ENCODE measurements around the gene APPBP2.
"Not testable (repeated sequence)": the region's sequence is repeated elsewhere in the genome, so short reads cannot be mapped to it uniquely, and the experiment has no call there.

The APPBP2 gene

DNA sequence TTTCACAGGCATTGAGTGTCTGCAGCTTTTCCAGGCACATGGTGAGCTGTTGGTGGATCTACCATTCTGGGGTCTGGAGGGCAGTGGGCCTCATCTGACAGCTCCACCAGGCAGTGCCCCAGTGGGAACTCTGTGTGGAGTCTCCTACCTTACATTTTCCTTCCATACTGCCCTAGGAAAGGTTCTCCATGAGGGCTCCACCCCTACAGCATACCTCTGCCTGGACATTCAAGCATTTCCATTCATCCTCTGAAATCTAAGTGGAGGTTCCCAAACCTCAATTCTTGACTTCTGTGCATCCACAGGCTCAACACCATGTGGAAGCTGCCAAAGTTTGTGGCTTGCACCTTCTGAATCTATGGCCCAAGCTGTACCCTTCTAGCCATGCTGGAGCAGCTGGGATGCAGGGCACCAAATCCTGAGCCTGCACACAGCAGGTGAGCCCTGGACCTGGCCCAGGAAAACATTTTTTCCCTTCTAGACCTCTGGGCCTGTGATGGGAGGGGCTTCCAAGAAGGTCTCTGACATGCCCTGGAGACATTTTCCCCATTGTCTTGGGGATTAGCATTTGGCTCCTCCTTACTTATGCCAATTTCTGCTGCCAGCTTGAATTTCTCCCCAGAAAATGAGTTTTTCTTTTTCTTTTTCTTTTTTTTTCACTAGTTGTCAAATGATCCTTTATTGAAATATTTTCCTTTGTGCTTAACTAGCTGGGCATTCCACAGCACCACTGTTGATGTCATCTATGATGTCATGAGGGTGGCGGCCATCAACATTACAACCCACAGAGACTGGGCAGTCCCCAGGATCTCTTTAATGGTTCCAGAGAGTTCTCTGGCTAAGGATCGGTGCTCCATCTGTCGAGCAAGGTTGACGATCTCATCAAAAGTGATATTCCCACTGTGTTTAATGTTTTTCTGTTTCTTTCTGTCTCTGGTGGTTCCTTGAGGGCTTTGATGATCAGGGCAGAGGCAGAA, 92.7 kb downstream of the APPBP2 start:
- not testable (repeated sequence) for DNase-seq (ENCODE audit: low read depth in 2 of 2)

DNA sequence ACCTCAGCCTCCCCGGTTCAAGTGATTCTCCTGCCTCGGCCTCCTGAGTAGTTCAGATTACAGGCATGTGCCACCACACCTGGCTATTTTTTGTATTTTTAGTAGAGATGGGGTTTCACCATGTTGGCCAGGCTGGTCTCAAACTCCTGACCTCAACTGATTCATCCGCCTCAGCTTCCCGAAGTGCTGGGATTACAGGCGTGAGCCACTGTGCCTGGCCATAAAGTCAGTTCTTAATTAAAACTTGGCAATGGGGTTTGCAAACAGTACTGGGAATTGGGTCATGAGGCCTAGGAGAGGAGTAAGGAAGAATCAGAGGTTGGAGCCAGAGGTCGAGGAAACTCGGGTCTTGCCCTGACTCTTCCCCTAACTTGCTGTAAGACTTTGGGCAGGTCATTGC, 95.5 kb downstream of the APPBP2 start:
- DNase-seq (ENCODE audit: low read depth in 2 of 2) = not testable (repeated sequence)

DNA sequence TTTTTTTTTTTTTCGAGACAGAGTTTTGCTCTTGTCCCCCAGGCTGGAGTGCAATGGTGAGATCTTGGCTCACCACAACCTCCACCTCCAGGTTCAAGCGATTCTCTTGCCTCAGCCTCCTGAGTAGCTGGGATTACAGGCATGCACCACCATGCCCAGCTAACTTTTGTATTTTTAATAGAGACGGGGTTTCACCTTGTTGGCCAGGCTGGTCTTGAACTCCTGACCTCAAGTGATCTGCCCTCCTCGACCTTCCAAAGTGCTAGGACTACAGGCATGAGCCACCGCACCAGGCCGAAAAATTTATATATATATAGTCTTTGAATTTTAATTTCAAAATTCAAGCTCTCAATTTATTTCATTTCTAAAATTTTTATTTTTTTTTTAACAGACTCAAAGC, 97.6 kb downstream of the APPBP2 start:
- not testable (repeated sequence) for DNase-seq (ENCODE audit: low read depth in 2 of 2)

DNA sequence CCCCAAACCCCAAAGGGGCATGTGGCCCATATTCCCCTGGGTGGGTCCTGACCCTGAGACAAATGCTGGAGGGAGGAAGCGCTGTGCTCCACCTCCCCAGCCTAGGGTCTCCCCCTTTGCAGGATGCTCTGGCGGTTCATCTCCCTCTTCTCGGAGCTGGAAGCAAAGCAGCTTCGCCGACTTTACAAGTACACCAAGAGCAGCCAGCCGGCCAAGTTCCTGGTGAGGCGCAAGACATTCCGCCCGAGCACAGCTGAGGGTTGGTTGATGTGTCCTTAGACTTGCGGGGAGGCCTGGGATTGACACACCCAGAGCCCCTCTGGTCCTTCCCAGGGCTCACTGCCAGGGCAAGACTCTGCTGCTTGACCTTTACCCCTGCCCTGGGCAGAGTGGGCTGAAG, 99.4 kb downstream of the APPBP2 start:
- no peak for DNase-seq (ENCODE audit: low read depth in 2 of 2)

DNA sequence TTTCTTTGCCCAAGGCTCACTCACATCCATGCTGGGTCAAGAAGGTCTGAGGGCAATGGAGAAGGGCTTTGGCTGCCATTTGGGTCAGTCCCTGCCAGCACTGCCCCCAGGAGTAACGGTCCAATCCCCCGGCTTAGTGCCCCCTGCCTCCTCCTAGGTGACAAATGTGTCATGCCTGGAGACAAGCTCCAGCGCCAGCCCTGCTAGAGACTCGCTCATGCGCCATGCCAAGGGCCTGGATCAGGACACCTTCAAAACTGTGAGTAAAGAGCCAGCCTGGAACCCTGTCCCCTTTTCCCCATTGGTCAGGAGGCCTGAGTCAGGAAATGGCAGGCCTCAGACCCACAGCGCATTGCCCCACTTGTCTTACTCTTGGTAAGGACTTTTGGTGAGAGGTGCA, 100.4 kb downstream of the APPBP2 start:
- no peak for DNase-seq (ENCODE audit: low read depth in 2 of 2)

DNA sequence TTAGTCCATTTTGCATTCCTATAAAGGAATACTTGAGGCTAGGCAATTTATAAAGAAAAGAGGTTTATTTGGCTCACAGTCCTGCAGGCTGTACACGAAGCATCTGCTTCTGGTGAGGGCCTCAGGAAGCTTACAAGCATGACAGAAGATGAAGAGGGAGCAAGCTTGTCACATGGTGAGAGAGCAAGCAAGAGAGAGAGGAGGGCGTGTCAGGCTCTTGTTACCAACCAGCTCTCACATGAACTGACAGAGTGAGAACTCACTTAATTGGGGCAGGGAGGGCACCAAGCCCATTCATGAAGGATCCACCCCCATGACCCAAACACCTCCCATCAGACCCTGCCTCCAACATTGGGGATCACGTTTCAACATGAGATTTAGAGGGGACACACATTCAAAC, 102.2 kb downstream of the APPBP2 start:
- DNase-seq (ENCODE audit: low read depth in 2 of 2) = no peak

DNA sequence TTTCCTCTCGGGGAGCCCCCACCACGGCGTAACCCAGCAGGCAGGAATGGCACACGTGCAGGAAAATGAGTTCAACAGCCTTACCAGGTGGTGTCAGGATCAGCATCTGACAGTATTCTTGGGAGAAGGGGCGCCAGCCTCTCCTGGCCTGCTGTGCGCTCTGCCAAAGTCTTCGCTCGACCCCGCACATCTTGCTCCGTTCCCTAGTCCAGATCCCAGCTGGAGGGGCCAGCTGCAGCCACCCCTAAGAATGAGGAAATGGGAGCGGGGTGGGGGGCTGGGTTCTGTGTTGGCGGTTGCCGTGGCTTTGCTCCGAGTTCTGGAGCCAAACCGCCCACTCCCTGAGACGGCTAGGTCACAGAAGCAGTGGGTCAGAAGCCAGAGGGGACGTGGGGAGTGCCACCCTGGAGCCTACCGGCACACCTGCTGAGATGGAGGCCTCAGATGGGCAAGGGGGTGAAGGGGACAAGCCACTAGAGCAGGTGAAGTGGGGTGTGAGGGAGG, 103.8 kb downstream of the APPBP2 start, which contains the start of gene CHCT1:
Gene CHCT1, plus strand, starts transcription at position 328 of the 504 bp plus-strand sequence. Its CDS starts 104 bp downstream, at position 432.
- DNase-seq (ENCODE audit: low read depth in 2 of 2) = no peak

DNA sequence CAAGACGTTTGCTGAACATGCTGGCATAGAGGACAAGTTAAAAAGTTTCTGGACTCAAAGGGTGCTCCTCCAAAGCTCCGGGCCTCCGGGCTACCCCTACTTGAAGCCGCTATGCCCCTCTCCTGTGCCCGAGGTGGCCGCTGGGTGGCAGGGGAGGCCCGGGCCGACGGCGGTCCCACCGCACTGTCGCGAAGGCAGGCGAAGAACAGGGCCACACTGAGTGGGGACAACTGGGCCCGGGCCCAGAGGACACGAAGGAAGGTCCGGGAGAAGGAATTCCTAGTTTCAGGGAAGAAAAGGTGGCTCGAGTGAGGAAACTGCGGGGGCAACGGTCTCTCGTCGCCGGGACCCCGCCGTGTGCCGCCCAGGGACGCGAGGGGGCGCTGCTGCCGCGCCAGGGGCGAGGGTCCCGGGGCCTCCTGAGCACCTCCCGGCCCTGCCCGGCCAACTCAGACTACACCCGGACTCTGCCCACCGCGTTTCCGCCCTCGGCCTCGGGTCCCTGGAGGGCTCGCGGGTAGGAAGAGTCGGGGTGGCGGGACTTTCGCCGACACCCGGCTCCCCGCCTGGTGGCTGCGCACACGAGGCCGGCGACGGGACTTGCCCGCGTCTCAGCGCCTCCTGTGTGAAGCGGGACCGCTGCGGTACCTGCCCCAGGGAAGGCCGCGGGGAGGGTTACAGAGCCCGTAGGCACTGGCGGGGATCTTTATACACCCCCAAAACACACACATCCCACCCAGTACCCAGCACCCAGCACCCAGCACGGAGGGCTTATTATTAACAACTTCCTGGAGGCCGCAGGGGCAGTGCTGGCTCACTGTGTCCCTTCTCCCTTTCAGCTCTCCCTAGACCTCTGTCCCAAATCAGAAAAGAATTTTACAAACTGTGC, 104.5 kb downstream of the APPBP2 start:
- DNase-seq (ENCODE audit: low read depth in 2 of 2) = peak; percentile 46 to 54

DNA sequence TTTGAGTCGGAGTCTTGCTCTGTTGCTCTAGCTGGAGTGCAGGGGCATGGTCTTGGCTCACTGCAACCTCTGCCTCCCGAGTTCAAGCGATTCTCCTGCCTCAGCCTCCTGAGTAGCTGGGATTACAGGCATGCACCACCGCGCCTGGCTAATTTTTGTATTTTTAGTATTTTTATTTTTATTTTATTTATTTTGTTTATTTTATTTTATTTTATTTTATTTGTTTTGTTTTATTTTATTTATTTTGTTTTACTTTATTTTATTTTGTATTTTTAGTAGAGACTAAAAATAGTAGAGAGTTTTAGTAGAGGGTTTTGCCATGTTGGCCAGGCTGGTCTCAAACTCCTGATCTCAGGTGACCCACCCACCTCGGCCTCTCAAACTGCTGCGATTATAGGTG, 106.2 kb downstream of the APPBP2 start:
- not testable (repeated sequence) for DNase-seq (ENCODE audit: low read depth in 2 of 2)

DNA sequence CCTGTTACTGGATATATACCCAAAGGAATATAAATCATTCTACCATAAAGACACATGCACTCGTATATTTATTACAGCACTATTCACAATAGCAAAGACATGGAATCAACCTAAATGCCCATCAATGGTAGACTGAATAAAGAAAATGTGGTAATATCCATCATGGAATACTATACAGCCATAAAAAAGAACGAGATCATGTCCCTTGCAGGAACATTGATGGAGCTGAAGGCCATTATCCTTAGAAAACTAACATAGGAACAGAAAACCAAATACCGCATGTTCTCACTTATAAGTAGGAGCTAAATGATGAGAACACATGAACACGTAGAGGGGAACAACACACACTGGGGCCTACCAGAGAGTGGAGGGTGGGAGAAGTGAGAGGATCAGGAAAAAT, 107.0 kb downstream of the APPBP2 start:
- not testable (repeated sequence) for DNase-seq (ENCODE audit: low read depth in 2 of 2)

DNA sequence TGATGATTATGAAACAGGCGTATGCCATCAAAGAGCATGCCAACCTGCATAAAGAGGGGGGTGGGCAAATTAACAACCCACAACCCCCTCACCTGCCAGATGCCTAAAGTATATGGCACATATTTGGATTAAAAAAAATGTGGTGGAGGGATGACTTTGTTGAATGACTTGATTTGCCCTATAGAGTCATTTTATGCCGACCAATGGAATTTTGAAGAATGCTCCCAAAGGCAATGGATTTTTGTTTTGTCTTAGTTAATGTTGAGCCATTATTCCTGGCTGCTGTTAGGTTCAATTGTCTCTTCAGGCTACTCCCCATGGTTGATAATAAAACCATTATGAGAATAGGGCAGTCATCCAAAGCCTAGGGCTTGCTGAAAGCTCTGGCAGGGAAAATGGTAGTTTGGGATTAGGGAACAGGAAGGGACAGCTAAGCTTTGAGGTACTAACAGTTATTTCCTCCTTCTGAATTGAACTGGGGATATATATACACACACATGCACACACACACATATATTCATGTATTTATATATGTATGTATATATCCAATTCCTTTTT, 109.6 kb downstream of the APPBP2 start:
- DNase-seq (ENCODE audit: low read depth in 2 of 2) = no peak

DNA sequence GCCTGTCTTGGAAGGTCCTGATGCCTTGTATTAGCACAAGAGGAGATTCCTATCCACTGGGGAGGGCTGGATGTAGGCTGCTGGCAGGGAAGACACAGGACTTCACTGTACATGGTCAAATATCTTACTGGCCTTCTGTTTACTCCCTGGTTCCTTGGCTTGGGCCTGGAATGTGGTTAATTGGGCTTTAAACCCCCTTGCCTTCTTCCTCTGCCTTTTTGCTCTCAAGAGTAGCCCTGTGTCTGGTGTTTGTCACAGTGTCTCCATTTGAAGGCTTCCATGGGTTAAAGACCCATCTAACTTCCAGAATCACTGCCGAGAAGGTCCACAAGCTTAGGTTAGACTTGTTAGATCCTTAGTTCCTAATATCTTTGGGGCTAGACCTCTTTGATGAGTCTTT, 110.9 kb downstream of the APPBP2 start:
- DNase-seq (ENCODE audit: low read depth in 2 of 2) = no peak

DNA sequence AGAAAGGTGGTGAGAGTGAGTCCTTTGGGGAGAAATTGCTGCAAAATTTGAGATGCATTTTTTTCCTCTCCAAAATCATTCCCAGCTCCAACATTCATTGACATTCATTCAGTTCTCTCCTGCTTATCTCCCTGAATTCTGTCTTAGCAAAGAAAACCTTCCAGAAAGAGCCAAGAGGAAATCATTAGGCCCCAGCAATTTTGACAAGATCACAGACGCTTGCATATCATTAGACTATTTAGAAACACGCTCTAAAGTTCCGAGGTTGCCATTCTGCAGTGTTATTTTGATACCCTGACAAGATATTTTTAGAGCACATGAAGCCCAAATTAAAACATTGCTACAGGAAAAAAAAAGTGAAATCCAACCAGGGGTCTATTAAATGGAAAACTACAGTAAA, 113.3 kb downstream of the APPBP2 start:
- DNase-seq (ENCODE audit: low read depth in 2 of 2) = no peak

DNA sequence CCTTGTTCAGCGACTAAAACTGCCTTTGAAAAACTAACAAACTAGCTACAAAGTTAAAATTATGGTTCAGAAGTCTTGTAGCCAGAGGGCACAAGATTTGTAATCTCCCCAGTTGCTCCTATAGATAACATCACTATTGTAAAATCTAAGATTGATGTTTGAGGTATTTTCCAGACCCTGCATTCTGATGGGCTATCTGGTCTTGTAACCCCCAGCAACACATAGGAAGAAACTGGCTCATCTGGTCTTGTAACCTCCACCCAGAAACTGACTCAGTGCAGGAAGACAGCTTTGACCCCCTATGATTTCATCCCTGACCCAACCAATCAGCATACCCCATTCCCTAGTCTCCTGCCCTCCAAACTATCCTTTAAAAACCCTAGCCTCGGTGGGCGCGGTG, 116.0 kb downstream of the APPBP2 start:
- no peak for DNase-seq (ENCODE audit: low read depth in 2 of 2)

DNA sequence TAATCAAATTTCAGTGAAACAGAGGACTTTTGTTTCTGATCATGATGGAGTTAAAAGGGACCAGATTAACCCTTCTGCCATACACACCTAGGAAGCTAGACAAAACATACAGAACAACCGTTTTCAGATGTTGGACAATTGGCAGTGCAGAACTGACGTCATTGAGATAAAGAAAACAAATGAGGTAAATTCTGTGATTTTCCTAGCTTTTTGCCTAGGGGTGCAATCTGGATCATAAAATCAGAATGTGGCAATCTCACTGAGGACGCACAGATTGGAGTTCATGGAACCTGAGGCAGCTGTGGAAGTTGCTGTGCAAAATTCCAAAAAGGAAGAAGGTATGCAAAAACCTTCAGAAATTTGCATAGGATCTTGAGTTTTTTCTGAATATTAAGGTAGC, 119.2 kb downstream of the APPBP2 start:
- no peak for DNase-seq (ENCODE audit: low read depth in 2 of 2)

DNA sequence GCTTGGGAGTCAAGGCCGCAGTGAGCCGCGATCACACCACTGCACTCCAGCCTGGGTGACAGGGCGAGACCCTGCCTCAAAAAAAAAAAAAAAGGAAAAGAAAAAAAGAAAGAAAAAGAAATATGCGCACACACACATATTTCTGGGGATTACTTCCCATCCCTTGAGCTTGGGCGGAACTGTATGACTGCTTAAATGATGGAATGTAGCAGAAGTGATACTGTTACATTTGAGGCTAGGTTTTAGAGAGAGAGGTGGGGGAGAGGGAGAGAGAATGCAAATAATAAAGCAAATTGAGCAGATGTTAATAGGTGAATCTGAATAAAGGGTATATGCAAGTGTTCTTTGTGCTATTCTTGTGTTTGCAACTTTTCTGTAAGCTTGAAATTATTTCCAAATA, 122.1 kb downstream of the APPBP2 start:
- no peak for DNase-seq (ENCODE audit: low read depth in 2 of 2)

DNA sequence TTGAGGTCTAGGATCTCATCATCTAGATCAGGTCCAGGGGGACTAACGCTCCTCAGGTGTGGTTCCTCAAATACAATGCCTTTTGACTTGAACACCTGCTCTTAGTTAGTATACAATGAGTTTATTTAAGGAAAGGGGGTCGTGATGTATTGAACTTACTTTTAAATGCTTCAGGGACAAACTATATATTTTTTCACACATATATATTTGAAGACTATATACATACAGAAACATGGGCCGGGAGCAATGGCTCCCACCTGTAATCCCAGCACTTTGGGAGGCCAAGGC, 122.6 kb downstream of the APPBP2 start:
- no peak for DNase-seq (ENCODE audit: low read depth in 2 of 2)

DNA sequence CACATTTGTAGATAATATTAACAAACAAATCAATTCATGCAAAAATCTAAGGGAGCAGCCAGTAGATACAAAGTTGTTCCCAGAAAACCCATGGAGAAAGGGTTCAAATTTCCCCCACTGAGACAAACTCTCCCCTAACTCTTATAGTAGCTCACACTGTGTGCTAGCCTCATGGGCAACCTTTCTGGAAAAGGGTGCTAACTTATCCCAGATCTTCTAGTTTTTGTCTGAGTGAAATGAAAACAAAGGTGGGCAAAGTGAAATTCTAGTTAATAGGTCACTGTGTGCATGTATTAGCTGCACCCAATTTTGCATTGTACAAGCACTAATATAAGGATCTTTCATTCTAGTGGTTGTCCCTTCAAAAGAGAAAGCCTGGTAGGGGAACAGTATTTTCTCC, 124.2 kb downstream of the APPBP2 start:
- DNase-seq (ENCODE audit: low read depth in 2 of 2) = no peak

DNA sequence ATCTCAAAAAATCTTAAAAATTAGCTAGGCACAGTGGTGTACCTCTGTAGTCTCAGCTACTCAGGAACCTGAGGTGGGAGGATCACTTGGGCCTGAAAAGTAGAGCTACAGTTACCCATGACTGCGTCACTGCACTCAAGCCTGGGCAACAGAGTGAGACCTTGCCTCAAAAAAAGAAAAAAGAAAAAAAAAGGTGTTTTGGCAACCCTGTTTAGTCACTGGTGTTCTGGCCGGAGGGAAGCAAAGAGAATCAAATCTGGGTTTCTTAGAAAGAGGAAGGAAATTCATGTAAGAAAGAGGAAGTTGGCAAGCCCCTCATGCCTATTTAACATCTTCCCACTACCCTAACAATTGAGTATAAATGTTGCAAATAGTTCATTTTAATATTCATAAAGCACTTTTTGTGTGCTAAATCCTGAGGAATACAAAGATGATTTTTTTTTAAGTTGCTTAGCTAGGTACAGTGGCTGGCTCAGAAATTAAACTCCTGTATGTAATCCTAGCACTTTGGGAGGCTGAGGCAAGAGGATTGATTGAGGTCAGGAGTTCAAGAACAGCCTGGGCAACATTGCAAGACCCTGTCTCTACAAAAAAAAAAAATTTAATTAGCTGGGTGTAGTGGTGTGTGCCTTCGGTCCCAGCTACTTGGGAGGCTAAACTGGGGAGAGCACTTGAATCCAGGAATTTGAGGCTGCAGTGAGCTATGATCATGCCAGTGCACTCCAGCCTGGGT, 127.6 kb downstream of the APPBP2 start:
- no peak for DNase-seq (ENCODE audit: low read depth in 2 of 2)

DNA sequence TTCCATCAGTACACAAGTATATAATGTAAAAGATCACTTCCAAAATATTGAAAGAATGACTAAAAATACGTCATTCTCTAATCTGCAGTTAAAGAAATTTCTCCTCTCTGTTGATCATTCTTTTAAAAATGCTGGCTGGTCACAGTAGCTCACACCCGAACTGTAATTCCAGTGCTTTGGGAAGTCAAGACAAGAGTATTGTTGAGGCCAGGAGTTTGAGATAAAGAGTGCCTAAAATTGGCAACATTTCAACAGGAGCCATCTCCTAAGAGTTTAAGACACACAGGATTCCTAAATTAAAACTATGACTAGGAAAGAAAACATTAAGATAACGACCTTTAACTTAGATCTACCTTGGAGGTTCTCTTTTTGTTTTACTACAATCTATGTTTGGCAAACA, 129.6 kb downstream of the APPBP2 start:
- DNase-seq (ENCODE audit: low read depth in 2 of 2) = no peak

DNA sequence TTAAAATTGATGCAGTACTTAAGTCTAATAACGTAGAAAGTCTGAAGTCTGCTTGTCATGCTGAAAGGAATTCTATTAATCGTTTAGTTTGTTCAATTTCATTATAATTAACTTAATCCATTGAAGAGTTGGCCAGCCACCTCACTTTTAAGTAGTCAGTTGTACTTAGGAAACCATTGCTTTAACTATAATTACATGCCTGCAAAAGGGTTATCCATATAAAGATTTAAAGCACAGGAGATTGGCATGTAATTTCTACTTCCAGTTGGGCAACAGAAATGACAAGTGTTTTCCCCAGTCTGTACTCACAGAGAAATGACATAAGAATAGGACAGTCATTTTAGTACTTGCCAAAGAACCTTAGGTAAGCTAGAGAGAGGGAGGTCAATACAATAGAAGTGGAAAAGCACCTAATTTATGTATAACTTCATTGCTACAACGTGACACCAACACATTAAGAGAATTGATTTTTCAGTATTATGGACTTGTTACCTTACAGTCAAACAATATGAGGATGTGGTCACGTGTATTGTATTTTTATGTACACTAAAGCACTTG, 130.5 kb downstream of the APPBP2 start:
- no peak for DNase-seq (ENCODE audit: low read depth in 2 of 2)
